ENCODE data around the gene ZFC3H1. TPM values are rescaled to one million over a fixed set of nuclear protein-coding genes. Genes with fewer than 3 reads are reported as not detected.
"Not testable (repeated sequence)": the region's sequence is repeated elsewhere in the genome, so short reads cannot be mapped to it uniquely, and the experiment has no call there.

ZFC3H1 gene
- total RNA-seq, 4 donors from 2014 or later, result 47.1 to 80.1 (median 52.6) TPM

DNA sequence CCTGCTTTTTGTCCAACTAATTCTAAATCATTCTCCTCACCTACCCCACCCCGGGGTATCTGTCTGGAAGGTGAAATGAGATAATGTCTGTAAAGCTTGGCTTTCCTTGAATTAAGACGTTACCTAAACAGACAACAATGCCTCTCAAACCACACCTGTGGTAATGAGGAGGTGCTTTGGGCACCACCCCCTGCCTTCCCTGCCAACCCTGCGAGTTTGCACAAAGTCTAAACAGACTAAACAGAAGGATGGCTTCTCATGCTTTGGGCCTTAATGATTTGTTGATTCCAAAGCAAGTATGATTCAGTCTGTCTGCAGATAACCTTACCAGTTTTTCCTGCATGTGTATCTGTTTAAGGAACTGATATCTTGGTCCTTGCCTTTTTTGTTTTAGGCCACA lies 82.4 kb downstream of the ZFC3H1 start:
- intact Hi-C loops (cut with DNase I; ENCODE audit: low total_unique reads), result no loop called here
- WGBS, 2 donors, result 49 to 53% methylated on average over 3 of the region's 3 CpGs
- H3K4me3 ChIP-seq (ENCODE audit: low read depth, poor library complexity, severe bottlenecking), result no peak overlapping the region
- TF ChIP-seq POLR2A (IDR thresholded peaks at IDR 0.05), result no peak
- TF ChIP-seq, protein P1, sequence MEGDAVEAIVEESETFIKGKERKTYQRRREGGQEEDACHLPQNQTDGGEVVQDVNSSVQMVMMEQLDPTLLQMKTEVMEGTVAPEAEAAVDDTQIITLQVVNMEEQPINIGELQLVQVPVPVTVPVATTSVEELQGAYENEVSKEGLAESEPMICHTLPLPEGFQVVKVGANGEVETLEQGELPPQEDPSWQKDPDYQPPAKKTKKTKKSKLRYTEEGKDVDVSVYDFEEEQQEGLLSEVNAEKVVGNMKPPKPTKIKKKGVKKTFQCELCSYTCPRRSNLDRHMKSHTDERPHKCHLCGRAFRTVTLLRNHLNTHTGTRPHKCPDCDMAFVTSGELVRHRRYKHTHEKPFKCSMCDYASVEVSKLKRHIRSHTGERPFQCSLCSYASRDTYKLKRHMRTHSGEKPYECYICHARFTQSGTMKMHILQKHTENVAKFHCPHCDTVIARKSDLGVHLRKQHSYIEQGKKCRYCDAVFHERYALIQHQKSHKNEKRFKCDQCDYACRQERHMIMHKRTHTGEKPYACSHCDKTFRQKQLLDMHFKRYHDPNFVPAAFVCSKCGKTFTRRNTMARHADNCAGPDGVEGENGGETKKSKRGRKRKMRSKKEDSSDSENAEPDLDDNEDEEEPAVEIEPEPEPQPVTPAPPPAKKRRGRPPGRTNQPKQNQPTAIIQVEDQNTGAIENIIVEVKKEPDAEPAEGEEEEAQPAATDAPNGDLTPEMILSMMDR (IDR thresholded peaks at IDR 0.05), result no peak
- peak in 1 of 2 donors; percentile 43 for DNase-seq (ENCODE audit: low spot score in 2 of 2)

DNA sequence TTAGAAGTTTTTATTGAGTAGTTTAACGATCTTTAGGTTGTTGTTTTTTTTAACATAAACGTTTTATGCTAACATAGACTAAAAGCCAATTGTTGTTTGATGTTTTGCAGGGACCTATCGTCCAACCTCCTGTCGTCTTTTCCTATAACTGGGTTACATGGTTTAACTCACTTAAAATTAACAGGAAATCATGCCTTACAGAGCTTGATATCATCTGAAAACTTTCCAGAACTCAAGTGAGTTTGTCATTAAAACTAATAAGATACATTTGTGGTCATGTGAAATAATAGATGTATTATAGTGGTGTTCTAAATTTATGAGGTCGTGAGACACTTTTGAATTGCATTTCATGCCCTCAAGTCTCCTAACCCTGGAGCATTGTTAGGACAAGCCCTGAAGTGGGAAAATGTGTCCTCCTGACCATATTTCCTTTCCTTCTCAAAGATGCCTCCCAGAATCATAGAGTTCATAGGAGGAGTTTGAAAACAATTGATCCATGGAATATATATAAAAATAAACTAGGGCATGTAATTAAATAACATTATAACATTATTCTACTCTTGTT lies 84.9 kb downstream of the ZFC3H1 start:
- intact Hi-C loops (cut with DNase I; ENCODE audit: low total_unique reads), result no loop called here
- no peak for DNase-seq (ENCODE audit: low spot score in 2 of 2)
- no peak overlapping the region for H3K4me3 ChIP-seq (ENCODE audit: low read depth, poor library complexity, severe bottlenecking)
- TF ChIP-seq, protein P1 (IDR thresholded peaks at IDR 0.05), result no peak
- TF ChIP-seq POLR2A (IDR thresholded peaks at IDR 0.05), result no peak
- WGBS, 2 donors, result 59 to 61% methylated on average over 5 of the region's 5 CpGs

DNA sequence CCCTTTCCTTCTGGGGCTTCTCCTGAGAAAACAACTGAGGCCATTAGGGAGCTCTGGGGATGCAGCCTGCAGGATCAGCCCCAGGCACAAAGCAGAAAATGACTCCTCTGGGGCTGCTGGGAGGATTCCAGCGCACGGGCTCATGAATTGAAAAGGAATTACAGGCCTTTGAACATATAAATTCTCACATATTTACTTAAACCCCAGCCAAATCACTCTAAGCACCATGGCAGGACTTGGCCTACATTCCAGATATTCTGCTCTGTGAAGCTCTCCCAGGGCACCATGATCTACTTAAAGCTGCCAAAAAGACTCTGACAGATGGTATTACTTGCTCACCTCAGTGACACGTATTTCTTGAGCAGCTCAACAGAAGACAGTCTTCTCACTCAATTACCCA lies 87.2 kb downstream of the ZFC3H1 start:
- no peak for DNase-seq (ENCODE audit: low spot score in 2 of 2)
- intact Hi-C loops (cut with DNase I; ENCODE audit: low total_unique reads), result no loop called here
- TF ChIP-seq POLR2A (IDR thresholded peaks at IDR 0.05), result no peak
- TF ChIP-seq, protein P1 (IDR thresholded peaks at IDR 0.05), result no peak
- 48 to 54% methylated on average over 3 of the region's 3 CpGs for WGBS, 2 donors
- H3K4me3 ChIP-seq (ENCODE audit: low read depth, poor library complexity, severe bottlenecking), result no peak overlapping the region

DNA sequence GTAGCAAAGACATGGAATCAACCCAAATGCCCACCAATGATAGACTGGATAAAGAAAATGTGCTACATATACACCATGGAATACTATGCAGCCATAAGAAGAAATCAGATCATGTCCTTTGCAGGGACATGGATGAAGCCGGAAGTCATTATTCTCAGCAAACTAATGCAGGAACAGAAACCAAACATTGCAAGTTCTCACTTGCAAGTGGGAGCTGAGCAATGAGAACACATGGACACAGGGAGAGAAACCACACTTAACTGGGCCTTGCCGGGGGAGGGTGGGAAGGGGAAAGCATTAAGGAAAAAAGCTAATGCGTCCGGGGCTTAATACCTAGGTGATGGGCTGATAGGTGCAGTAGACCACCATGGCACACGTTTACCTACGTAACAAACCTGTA lies 93.8 kb downstream of the ZFC3H1 start:
- intact Hi-C loops (cut with DNase I; ENCODE audit: low total_unique reads); DNase-seq (ENCODE audit: low spot score in 2 of 2); H3K4me3 ChIP-seq (ENCODE audit: low read depth, poor library complexity, severe bottlenecking): not testable (repeated sequence)
- WGBS, 2 donors, result 84 to 93% methylated on average over 6 of the region's 6 CpGs

DNA sequence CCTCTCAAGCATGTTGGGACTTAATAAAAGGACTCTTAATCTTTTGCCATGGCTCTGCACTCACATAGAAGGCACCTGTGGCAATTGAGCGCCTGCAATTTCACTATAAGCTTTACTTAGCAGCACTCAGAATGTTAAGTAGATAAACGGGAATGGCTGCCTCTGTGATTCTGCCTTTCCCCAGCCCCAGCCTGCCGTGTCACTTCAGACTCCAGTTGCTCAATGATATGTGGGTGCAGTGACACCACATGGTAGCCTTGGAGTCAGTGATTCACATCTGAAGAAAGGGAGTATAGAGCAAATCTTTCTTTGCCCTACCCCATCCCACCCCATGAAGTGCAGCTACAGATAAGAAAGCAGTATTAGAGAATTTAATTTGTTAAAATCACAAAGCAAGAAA lies 96.1 kb downstream of the ZFC3H1 start:
- DNase-seq (ENCODE audit: low spot score in 2 of 2), result no peak
- intact Hi-C loops (cut with DNase I; ENCODE audit: low total_unique reads), result no loop called here
- H3K4me3 ChIP-seq (ENCODE audit: low read depth, poor library complexity, severe bottlenecking), result no peak overlapping the region
- 56 to 67% methylated on average over 3 of the region's 3 CpGs for WGBS, 2 donors
- TF ChIP-seq, protein P1 (IDR thresholded peaks at IDR 0.05), result no peak
- TF ChIP-seq POLR2A (IDR thresholded peaks at IDR 0.05), result no peak

DNA sequence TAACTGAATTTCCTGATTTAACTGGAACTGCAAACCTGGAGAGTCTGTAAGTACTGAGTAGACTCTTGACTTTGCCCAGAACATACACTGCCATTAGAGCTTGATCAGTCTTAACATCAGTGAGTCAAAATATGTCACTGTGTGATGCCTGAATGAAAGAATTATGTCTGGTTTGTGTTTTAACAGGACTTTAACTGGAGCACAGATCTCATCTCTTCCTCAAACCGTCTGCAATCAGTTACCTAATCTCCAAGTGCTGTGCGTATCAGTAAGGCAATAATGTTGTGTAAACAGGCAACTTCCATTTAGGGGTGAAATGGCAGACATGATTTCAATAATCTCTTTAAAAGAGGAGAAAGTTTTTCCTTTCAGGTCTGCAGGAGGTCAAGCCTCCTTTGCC lies 97.0 kb downstream of the ZFC3H1 start:
- no peak overlapping the region for H3K4me3 ChIP-seq (ENCODE audit: low read depth, poor library complexity, severe bottlenecking)
- DNase-seq (ENCODE audit: low spot score in 2 of 2), result no peak
- TF ChIP-seq, protein P1 (IDR thresholded peaks at IDR 0.05), result no peak
- TF ChIP-seq POLR2A (IDR thresholded peaks at IDR 0.05), result no peak
- 59 to 62% methylated on average over 2 of the region's 2 CpGs for WGBS, 2 donors
- intact Hi-C loops (cut with DNase I; ENCODE audit: low total_unique reads), result no loop called here

Measured in lower leg skin (tissue), 4 donors.